GM23338 (cell line): ENCODE data around the gene IGLL5. TPM values are rescaled to one million over a fixed set of nuclear protein-coding genes. Genes with fewer than 3 reads are reported as not detected.

ENCODE experiments used
- ATAC-seq: fragments of 200-7000 bp; cut with Tn5 transposase; 3 replicates; pipeline ENCODE4 v1.9.1; 2020
- DNase-seq: peaks from one replicate; pipeline ENCODE4 v3.0.0-alpha.2; 2015; ENCODE audit warnings: low spot score
- H2AFZ ChIP-seq: fragments of 200-600 bp; sonication (generic); 2 replicates; pipeline ENCODE4 v1.8.0; 2016; ENCODE audit warnings: antibody characterized with exemption, mild to moderate bottlenecking, moderate library complexity
- H3F3A ChIP-seq: fragments of 200-600 bp; sonication (generic); replicated peaks from 2 replicates; pipeline ENCODE4 v1.8.0; 2017; ENCODE audit warnings: antibody characterized with exemption, mixed run types, low read depth
- H3K27ac ChIP-seq: fragments of 200-600 bp; sonication (generic); 2 replicates; pipeline ENCODE4 v1.6.1; 2016; ENCODE audit warnings: low read depth
- H3K27me3 ChIP-seq: fragments of 200-600 bp; sonication (generic); 2 replicates; pipeline ENCODE4 v1.8.0; 2016; ENCODE audit warnings: mild to moderate bottlenecking, mixed run types, moderate library complexity; ENCODE audit not compliant: insufficient read depth
- H3K36me3 ChIP-seq: fragments of 200-600 bp; sonication (generic); 2 replicates; pipeline ENCODE4 v1.8.0; 2016; ENCODE audit warnings: mild to moderate bottlenecking; ENCODE audit not compliant: insufficient read depth
- H3K4me1 ChIP-seq: fragments of 200-600 bp; sonication (generic); 2 replicates; pipeline ENCODE4 v1.8.0; 2016; ENCODE audit warnings: mild to moderate bottlenecking, moderate library complexity; ENCODE audit not compliant: insufficient read depth
- H3K4me2 ChIP-seq: fragments of 200-600 bp; sonication (generic); 2 replicates; pipeline ENCODE4 v1.7.1; 2017; ENCODE audit warnings: mixed run types
- H3K4me3 ChIP-seq: fragments of 200-600 bp; sonication (generic); 2 replicates; pipeline ENCODE4 v1.6.1; 2016; ENCODE audit warnings: mixed run types
- H3K79me2 ChIP-seq: fragments of 200-600 bp; sonication (generic); replicated peaks from 2 replicates; pipeline ENCODE4 v1.8.0; 2017; ENCODE audit warnings: mild to moderate bottlenecking; ENCODE audit not compliant: insufficient read depth
- H3K9me2 ChIP-seq: fragments of 200-600 bp; sonication (generic); 2 replicates; pipeline ENCODE4 v1.8.0; 2017; ENCODE audit not compliant: insufficient read depth
- H4K20me1 ChIP-seq: fragments of 200-600 bp; sonication (generic); replicated peaks from 2 replicates; pipeline ENCODE4 v1.8.0; 2017; ENCODE audit warnings: mild to moderate bottlenecking; ENCODE audit not compliant: insufficient read depth
- H3K27ac Mint-ChIP-seq: 2 replicates; pipeline ENCODE4 v1.8.0; 2020; ENCODE audit warnings: inconsistent platforms, mild to moderate bottlenecking, moderate library complexity, mixed read lengths
- H3K27me3 Mint-ChIP-seq: 3 replicates; pipeline ENCODE4 v1.8.0; 2022; ENCODE audit warnings: low read depth, mild to moderate bottlenecking, moderate library complexity, mixed read lengths, inconsistent platforms; ENCODE audit not compliant: insufficient read depth, poor library complexity
- H3K36me3 Mint-ChIP-seq: 3 replicates; pipeline ENCODE4 v1.8.0; 2021; ENCODE audit warnings: low read depth, mild to moderate bottlenecking, inconsistent platforms, moderate library complexity, mixed read lengths
- H3K4me1 Mint-ChIP-seq: 3 replicates; pipeline ENCODE4 v1.8.0; 2020; ENCODE audit warnings: mild to moderate bottlenecking, inconsistent platforms, mixed read lengths
- H3K4me3 Mint-ChIP-seq: 3 replicates; pipeline ENCODE4 v1.8.0; 2021; ENCODE audit warnings: moderate library complexity, mild to moderate bottlenecking, inconsistent platforms, mixed read lengths
- H3K9me3 Mint-ChIP-seq: 3 replicates; pipeline ENCODE4 v1.8.0; 2020; ENCODE audit warnings: moderate library complexity, mild to moderate bottlenecking, inconsistent platforms, mixed read lengths
- CREB1 ChIP-seq: fragments of 250-450 bp; sonication (Bioruptor Pico); IDR thresholded peaks from 2 replicates; pipeline ENCODE4 v1.5.0; 2020; ENCODE audit warnings: low read depth, mild to moderate bottlenecking, moderate library complexity
- EZH2 ChIP-seq: fragments of 200-600 bp; sonication (generic); IDR thresholded peaks from one replicate; pipeline ENCODE4 v1.8.0; 2017; ENCODE audit warnings: antibody characterized with exemption, mild to moderate bottlenecking, low read depth; ENCODE audit not compliant: unreplicated experiment
- EZH2phosphoT487 ChIP-seq: fragments of 200-600 bp; sonication (generic); IDR thresholded peaks from one replicate; pipeline ENCODE4 v1.8.1; 2018; ENCODE audit warnings: antibody characterized with exemption; ENCODE audit not compliant: unreplicated experiment
- JUNB ChIP-seq: IDR thresholded peaks from one replicate; pipeline ENCODE4 v1.6.1; 2016; ENCODE audit warnings: antibody characterized with exemption; ENCODE audit not compliant: unreplicated experiment
- NANOG ChIP-seq: IDR thresholded peaks from 2 replicates; pipeline ENCODE4 v1.6.1; 2016; ENCODE audit warnings: antibody characterized with exemption, borderline replicate concordance
- POLR2AphosphoS5 ChIP-seq: IDR thresholded peaks from 2 replicates; pipeline ENCODE4 v1.6.1; 2016; ENCODE audit warnings: antibody characterized with exemption, low read depth
- STAT1 ChIP-seq: IDR thresholded peaks from one replicate; pipeline ENCODE4 v1.6.1; 2016; ENCODE audit warnings: antibody characterized with exemption; ENCODE audit not compliant: unreplicated experiment
- ZNF114 ChIP-seq: fragments of 250-450 bp; sonication (Bioruptor Pico); IDR thresholded peaks from 2 replicates; pipeline ENCODE4 v1.5.0; 2020; ENCODE audit warnings: mild to moderate bottlenecking, moderate library complexity
- ZNF331 ChIP-seq: fragments of 250-450 bp; sonication (Bioruptor Pico); IDR thresholded peaks from 2 replicates; pipeline ENCODE4 v1.5.0; 2020; ENCODE audit warnings: low read depth, mild to moderate bottlenecking, moderate library complexity
- polyA plus RNA-seq: library from polyadenylated mRNA; unstranded; fragments of >200 nt; fragmentation: Nextera tagmentation; extraction: Ambion mirVana; gene quantifications from 2 replicates; pipeline ENCODE4 v1.2.1, GENCODE V29; 2016
- total RNA-seq: library from RNA; depleted of rRNA; stranded (reverse); fragments of >200 nt; shearing (Covaris generic); gene quantifications from 2 replicates; pipeline ENCODE4 v1.2.3, GENCODE V29; 2014
- TF ChIP-seq, protein P1 (sequence below), 2 experiments: fragments of 200-600 bp in 1 of 2; sonication (generic) in 1 of 2; conservative IDR thresholded peaks; 2 replicates each; pipeline versions ENCODE4 v1.5.1 to v1.6.1; 2016 to 2017; ENCODE audit warnings: antibody characterized with exemption in 2 of 2, low read depth in 2 of 2, mild to moderate bottlenecking in 2 of 2, moderate library complexity in 1 of 2
- TF ChIP-seq, protein P2 (sequence below): IDR thresholded peaks from one replicate; pipeline ENCODE4 v1.6.1; 2018; ENCODE audit warnings: antibody characterized with exemption; ENCODE audit not compliant: unreplicated experiment
- TF ChIP-seq, protein P3 (sequence below): IDR thresholded peaks from 2 replicates; pipeline ENCODE4 v1.6.1; 2016; ENCODE audit warnings: antibody characterized with exemption
- TF ChIP-seq, protein P4 (sequence below): fragments of 250-450 bp; sonication (Bioruptor Pico); IDR thresholded peaks from 2 replicates; pipeline ENCODE4 v1.5.0; 2020; ENCODE audit warnings: mild to moderate bottlenecking, moderate library complexity

Gene IGLL5
- total and polyA plus RNA-seq, 2 experiments from 2014 or later, result not detected

DNA sequence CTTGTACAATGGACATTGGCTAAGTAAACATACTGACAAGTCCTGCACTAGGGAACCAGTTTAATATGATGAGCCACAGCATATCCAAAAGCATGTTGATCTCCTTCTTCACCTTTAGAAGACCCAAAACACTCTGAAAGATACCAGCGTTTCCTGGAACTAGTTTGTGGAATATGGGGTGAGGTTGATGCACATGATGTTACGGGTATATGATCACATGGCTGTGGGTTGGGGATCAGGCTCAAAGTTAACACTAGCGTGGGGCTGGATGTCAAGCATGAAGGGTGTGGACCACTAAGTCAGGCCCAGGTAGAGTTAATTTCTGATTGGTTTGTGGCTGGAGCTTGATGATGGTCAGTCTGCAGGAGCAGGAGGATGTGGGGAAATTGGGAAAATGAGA lies 9.0 kb downstream of the IGLL5 start:
- Mint-ChIP-seq H3K4me1 (no peaks in the 10 kb centered on the region), H3K9me3 (peaks cover 3% of the 10 kb centered on the region; the same call in 2 of the 3 replicates), H3K27me3 (peaks cover 36% of the 10 kb centered on the region), H3K27ac (no peak overlapping the region), H3K36me3 (no peaks in the 10 kb centered on the region), H3K4me3 (no peak overlapping the region)
- Histone ChIP-seq H3K27ac (no peak overlapping the region), H3K79me2 (no peaks in the 10 kb centered on the region), H3K4me2 (no peak overlapping the region), H3K9me2 (no peaks in the 10 kb centered on the region), H3K4me3 (no peak overlapping the region), H3F3A (no peaks in the 10 kb centered on the region), H3K36me3 (no peaks in the 10 kb centered on the region), H2AFZ (no peak overlapping the region), H3K4me1 (no peaks in the 10 kb centered on the region), H3K27me3 (peaks cover 80% of the 10 kb centered on the region), H4K20me1 (no peaks in the 10 kb centered on the region)
- no peak for TF ChIP-seq ZNF114 (CRISPR knock-in tag)
- TF ChIP-seq, protein P1, sequence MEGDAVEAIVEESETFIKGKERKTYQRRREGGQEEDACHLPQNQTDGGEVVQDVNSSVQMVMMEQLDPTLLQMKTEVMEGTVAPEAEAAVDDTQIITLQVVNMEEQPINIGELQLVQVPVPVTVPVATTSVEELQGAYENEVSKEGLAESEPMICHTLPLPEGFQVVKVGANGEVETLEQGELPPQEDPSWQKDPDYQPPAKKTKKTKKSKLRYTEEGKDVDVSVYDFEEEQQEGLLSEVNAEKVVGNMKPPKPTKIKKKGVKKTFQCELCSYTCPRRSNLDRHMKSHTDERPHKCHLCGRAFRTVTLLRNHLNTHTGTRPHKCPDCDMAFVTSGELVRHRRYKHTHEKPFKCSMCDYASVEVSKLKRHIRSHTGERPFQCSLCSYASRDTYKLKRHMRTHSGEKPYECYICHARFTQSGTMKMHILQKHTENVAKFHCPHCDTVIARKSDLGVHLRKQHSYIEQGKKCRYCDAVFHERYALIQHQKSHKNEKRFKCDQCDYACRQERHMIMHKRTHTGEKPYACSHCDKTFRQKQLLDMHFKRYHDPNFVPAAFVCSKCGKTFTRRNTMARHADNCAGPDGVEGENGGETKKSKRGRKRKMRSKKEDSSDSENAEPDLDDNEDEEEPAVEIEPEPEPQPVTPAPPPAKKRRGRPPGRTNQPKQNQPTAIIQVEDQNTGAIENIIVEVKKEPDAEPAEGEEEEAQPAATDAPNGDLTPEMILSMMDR (conservative IDR thresholded peaks at IDR 0.05; ENCODE audit: low read depth in 2 of 2), result no peak
- no peak for TF ChIP-seq CREB1 (CRISPR knock-in tag)
- TF ChIP-seq, protein P2, sequence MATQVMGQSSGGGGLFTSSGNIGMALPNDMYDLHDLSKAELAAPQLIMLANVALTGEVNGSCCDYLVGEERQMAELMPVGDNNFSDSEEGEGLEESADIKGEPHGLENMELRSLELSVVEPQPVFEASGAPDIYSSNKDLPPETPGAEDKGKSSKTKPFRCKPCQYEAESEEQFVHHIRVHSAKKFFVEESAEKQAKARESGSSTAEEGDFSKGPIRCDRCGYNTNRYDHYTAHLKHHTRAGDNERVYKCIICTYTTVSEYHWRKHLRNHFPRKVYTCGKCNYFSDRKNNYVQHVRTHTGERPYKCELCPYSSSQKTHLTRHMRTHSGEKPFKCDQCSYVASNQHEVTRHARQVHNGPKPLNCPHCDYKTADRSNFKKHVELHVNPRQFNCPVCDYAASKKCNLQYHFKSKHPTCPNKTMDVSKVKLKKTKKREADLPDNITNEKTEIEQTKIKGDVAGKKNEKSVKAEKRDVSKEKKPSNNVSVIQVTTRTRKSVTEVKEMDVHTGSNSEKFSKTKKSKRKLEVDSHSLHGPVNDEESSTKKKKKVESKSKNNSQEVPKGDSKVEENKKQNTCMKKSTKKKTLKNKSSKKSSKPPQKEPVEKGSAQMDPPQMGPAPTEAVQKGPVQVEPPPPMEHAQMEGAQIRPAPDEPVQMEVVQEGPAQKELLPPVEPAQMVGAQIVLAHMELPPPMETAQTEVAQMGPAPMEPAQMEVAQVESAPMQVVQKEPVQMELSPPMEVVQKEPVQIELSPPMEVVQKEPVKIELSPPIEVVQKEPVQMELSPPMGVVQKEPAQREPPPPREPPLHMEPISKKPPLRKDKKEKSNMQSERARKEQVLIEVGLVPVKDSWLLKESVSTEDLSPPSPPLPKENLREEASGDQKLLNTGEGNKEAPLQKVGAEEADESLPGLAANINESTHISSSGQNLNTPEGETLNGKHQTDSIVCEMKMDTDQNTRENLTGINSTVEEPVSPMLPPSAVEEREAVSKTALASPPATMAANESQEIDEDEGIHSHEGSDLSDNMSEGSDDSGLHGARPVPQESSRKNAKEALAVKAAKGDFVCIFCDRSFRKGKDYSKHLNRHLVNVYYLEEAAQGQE, result no peak
- no peak for TF ChIP-seq NANOG
- no peak for TF ChIP-seq ZNF331 (CRISPR knock-in tag)
- TF ChIP-seq POLR2AphosphoS5, result no peak
- no peak for TF ChIP-seq EZH2phosphoT487
- TF ChIP-seq JUNB, result no peak
- TF ChIP-seq, protein P3, sequence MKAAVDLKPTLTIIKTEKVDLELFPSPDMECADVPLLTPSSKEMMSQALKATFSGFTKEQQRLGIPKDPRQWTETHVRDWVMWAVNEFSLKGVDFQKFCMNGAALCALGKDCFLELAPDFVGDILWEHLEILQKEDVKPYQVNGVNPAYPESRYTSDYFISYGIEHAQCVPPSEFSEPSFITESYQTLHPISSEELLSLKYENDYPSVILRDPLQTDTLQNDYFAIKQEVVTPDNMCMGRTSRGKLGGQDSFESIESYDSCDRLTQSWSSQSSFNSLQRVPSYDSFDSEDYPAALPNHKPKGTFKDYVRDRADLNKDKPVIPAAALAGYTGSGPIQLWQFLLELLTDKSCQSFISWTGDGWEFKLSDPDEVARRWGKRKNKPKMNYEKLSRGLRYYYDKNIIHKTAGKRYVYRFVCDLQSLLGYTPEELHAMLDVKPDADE, result no peak
- TF ChIP-seq, protein P4, sequence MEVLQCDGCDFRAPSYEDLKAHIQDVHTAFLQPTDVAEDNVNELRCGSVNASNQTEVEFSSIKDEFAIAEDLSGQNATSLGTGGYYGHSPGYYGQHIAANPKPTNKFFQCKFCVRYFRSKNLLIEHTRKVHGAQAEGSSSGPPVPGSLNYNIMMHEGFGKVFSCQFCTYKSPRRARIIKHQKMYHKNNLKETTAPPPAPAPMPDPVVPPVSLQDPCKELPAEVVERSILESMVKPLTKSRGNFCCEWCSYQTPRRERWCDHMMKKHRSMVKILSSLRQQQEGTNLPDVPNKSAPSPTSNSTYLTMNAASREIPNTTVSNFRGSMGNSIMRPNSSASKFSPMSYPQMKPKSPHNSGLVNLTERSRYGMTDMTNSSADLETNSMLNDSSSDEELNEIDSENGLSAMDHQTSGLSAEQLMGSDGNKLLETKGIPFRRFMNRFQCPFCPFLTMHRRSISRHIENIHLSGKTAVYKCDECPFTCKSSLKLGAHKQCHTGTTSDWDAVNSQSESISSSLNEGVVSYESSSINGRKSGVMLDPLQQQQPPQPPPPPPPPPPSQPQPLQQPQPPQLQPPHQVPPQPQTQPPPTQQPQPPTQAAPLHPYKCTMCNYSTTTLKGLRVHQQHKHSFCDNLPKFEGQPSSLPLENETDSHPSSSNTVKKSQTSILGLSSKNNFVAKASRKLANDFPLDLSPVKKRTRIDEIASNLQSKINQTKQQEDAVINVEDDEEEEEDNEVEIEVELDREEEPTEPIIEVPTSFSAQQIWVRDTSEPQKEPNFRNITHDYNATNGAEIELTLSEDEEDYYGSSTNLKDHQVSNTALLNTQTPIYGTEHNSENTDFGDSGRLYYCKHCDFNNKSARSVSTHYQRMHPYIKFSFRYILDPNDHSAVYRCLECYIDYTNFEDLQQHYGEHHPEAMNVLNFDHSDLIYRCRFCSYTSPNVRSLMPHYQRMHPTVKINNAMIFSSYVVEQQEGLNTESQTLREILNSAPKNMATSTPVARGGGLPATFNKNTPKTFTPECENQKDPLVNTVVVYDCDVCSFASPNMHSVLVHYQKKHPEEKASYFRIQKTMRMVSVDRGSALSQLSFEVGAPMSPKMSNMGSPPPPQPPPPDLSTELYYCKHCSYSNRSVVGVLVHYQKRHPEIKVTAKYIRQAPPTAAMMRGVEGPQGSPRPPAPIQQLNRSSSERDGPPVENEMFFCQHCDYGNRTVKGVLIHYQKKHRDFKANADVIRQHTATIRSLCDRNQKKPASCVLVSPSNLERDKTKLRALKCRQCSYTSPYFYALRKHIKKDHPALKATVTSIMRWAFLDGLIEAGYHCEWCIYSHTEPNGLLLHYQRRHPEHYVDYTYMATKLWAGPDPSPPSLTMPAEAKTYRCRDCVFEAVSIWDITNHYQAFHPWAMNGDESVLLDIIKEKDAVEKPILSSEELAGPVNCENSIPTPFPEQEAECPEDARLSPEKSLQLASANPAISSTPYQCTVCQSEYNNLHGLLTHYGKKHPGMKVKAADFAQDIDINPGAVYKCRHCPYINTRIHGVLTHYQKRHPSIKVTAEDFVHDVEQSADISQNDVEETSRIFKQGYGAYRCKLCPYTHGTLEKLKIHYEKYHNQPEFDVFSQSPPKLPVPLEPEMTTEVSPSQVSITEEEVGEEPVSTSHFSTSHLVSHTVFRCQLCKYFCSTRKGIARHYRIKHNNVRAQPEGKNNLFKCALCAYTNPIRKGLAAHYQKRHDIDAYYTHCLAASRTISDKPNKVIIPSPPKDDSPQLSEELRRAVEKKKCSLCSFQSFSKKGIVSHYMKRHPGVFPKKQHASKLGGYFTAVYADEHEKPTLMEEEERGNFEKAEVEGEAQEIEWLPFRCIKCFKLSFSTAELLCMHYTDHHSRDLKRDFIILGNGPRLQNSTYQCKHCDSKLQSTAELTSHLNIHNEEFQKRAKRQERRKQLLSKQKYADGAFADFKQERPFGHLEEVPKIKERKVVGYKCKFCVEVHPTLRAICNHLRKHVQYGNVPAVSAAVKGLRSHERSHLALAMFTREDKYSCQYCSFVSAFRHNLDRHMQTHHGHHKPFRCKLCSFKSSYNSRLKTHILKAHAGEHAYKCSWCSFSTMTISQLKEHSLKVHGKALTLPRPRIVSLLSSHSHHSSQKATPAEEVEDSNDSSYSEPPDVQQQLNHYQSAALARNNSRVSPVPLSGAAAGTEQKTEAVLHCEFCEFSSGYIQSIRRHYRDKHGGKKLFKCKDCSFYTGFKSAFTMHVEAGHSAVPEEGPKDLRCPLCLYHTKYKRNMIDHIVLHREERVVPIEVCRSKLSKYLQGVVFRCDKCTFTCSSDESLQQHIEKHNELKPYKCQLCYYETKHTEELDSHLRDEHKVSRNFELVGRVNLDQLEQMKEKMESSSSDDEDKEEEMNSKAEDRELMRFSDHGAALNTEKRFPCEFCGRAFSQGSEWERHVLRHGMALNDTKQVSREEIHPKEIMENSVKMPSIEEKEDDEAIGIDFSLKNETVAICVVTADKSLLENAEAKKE (CRISPR knock-in tag), result no peak
- TF ChIP-seq EZH2, result no peak
- no peak for TF ChIP-seq STAT1
- DNase-seq (no peak), ATAC-seq (no peak)
